PC-3 (cell line): ENCODE results near the gene SYAP1. TPM values are rescaled to one million over a fixed set of nuclear protein-coding genes. Genes with fewer than 3 reads are reported as not detected.

Source experiments
- ATAC-seq: fragments of 200-7000 bp; cut with Tn5 transposase; 2 replicates; pipeline ENCODE4 v1.9.1; 2020; ENCODE audit warnings: mild to moderate bottlenecking, moderate library complexity
- BruUV-seq: library from RNA; stranded (reverse); fragments of 400-500 nt; replicated peaks from 2 replicates; lab custom pipeline; 2021; lab: Mats Ljungman, UMichigan
- CTCF ChIA-PET: fragments of 300-600 bp; sonication (Branson Sonifier 250); formaldehyde crosslinking; loops from one replicate; lab custom pipeline; 2022; ENCODE audit warnings: antibody characterized with exemption; lab: Charles Lee
- POLR2A ChIA-PET: fragments of 300-600 bp; sonication (Branson Sonifier 250); formaldehyde crosslinking; loops from one replicate; lab custom pipeline; 2022; ENCODE audit warnings: antibody characterized with exemption; ENCODE audit not compliant: unreplicated experiment; lab: Charles Lee
- DNase-seq: peaks from one replicate; pipeline ENCODE4 v3.0.0-alpha.2; 2015
- H2AFZ ChIP-seq: fragments of 300-600 bp; sonication (generic); 2 replicates; pipeline ENCODE4 v1.6.0; 2016; ENCODE audit warnings: antibody characterized with exemption, low read length
- H3F3A ChIP-seq: fragments of 300-600 bp; sonication (generic); one replicate; pipeline ENCODE4 v1.6.0; 2017; ENCODE audit warnings: antibody characterized with exemption, low read length, control low read depth, mild to moderate bottlenecking; ENCODE audit not compliant: unreplicated experiment
- H3K27ac ChIP-seq: fragments of 300-600 bp; sonication (generic); 2 replicates; pipeline ENCODE4 v1.5.1; 2016; ENCODE audit warnings: mild to moderate bottlenecking, low read length
- H3K27me3 ChIP-seq: fragments of 300-600 bp; sonication (generic); 2 replicates; pipeline ENCODE4 v1.6.1; 2016; ENCODE audit warnings: low read length, mixed read lengths
- H3K36me3 ChIP-seq: fragments of 300-600 bp; sonication (generic); 2 replicates; pipeline ENCODE4 v1.6.1; 2016; ENCODE audit warnings: low read depth, mixed run types, low read length, mixed read lengths
- H3K4me1 ChIP-seq: fragments of 300-600 bp; sonication (generic); 2 replicates; pipeline ENCODE4 v1.5.1; 2016; ENCODE audit warnings: low read length; ENCODE audit not compliant: insufficient read depth
- H3K4me2 ChIP-seq: fragments of 300-600 bp; sonication (generic); 2 replicates; pipeline ENCODE4 v1.6.0; 2016; ENCODE audit warnings: low read length
- H3K4me3 ChIP-seq: fragments of 300-600 bp; sonication (generic); 2 replicates; pipeline ENCODE4 v1.5.1; 2016; ENCODE audit warnings: mild to moderate bottlenecking, low read length, mixed read lengths
- H3K79me2 ChIP-seq: fragments of 300-600 bp; sonication (generic); 2 replicates; pipeline ENCODE4 v1.6.1; 2017; ENCODE audit warnings: low read length, mixed read lengths
- H3K9ac ChIP-seq: fragments of 300-600 bp; sonication (generic); 2 replicates; pipeline ENCODE4 v1.6.0; 2016; ENCODE audit warnings: mild to moderate bottlenecking, low read length
- H3K9me2 ChIP-seq: fragments of 300-600 bp; sonication (generic); replicated peaks from 2 replicates; pipeline ENCODE4 v1.6.1; 2016; ENCODE audit warnings: mixed run types, low read length, mixed read lengths
- H3K9me3 ChIP-seq: fragments of 300-600 bp; sonication (generic); 2 replicates; pipeline ENCODE4 v1.6.1; 2016; ENCODE audit warnings: low read length, mixed read lengths
- H4K20me1 ChIP-seq: fragments of 300-600 bp; sonication (generic); 2 replicates; pipeline ENCODE4 v1.6.1; 2016; ENCODE audit warnings: low read length, mixed read lengths
- EZH2 ChIP-seq: fragments of 300-600 bp; sonication (generic); IDR thresholded peaks from one replicate; pipeline ENCODE4 v1.6.1; 2017; ENCODE audit warnings: antibody characterized with exemption, mild to moderate bottlenecking, low read length; ENCODE audit not compliant: unreplicated experiment
- EZH2phosphoT487 ChIP-seq: fragments of 300-600 bp; sonication (generic); IDR thresholded peaks from 2 replicates; pipeline ENCODE4 v1.6.1; 2018; ENCODE audit warnings: mild to moderate bottlenecking, antibody characterized with exemption, low read length, borderline replicate concordance
- intact Hi-C: fragments of 100-400 bp; cut with micrococcal nuclease; formaldehyde crosslinking; loops from 2 replicates; pipeline ENCODE4 v1.9.0; 2023
- total RNA-seq: library from RNA; depleted of rRNA; stranded (reverse); fragments of >200 nt; gene quantifications from 2 replicates; pipeline ENCODE4 v1.2.3, GENCODE V29; 2014
- TF ChIP-seq, protein P1 (sequence below): fragments of 300-600 bp; sonication (generic); conservative IDR thresholded peaks from 2 replicates; pipeline ENCODE4 v1.5.1; 2017; ENCODE audit warnings: antibody characterized with exemption, low read depth, mild to moderate bottlenecking, low read length

SYAP1 gene
- total RNA-seq, 1 experiment from 2014 or later, result 51.9 TPM

DNA sequence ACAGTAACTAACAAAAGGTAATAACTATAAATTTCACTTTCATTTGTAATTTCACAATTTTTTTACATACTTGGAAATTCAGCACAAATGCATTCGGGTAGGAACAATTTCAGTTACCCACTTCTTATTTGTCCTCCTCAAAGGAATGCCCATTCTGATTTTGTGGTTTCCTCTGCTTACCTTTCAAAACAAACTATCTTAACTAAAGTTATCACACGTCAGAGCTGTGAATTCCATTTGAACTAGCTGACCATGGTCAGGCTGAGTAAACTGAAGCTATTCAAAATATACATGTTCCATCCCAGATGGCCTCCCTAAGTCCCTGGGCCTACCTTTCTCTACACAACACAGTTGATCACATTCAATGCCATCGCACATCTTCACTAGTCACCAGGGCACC lies 11.4 kb upstream of the SYAP1 start:
- Histone ChIP-seq H3K4me1 (peaks cover 6% of the 10 kb centered on the region; the same call in 1 of the 2 replicates), H3F3A (no peaks in the 10 kb centered on the region), H3K9me3 (no peaks in the 10 kb centered on the region), H3K9me2 (no peaks in the 10 kb centered on the region), H3K9ac (no peak overlapping the region), H3K79me2 (peaks cover 28% of the 10 kb centered on the region), H3K4me2 (no peak overlapping the region), H3K4me3 (no peak overlapping the region), H3K27me3 (no peaks in the 10 kb centered on the region), H3K27ac (no peak overlapping the region), H3K36me3 (no peaks in the 10 kb centered on the region), H2AFZ (no peak overlapping the region), H4K20me1 (no peaks in the 10 kb centered on the region)
- ATAC-seq (no peak), DNase-seq (no peak)
- intact Hi-C loops, result no loop called here
- POLR2A ChIA-PET, result no interaction called here
- TF ChIP-seq, protein P1, sequence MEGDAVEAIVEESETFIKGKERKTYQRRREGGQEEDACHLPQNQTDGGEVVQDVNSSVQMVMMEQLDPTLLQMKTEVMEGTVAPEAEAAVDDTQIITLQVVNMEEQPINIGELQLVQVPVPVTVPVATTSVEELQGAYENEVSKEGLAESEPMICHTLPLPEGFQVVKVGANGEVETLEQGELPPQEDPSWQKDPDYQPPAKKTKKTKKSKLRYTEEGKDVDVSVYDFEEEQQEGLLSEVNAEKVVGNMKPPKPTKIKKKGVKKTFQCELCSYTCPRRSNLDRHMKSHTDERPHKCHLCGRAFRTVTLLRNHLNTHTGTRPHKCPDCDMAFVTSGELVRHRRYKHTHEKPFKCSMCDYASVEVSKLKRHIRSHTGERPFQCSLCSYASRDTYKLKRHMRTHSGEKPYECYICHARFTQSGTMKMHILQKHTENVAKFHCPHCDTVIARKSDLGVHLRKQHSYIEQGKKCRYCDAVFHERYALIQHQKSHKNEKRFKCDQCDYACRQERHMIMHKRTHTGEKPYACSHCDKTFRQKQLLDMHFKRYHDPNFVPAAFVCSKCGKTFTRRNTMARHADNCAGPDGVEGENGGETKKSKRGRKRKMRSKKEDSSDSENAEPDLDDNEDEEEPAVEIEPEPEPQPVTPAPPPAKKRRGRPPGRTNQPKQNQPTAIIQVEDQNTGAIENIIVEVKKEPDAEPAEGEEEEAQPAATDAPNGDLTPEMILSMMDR, result no peak
- TF ChIP-seq EZH2phosphoT487, result no peak
- BruUV-seq, result no TSS peak
- CTCF ChIA-PET, result no interaction called here

DNA sequence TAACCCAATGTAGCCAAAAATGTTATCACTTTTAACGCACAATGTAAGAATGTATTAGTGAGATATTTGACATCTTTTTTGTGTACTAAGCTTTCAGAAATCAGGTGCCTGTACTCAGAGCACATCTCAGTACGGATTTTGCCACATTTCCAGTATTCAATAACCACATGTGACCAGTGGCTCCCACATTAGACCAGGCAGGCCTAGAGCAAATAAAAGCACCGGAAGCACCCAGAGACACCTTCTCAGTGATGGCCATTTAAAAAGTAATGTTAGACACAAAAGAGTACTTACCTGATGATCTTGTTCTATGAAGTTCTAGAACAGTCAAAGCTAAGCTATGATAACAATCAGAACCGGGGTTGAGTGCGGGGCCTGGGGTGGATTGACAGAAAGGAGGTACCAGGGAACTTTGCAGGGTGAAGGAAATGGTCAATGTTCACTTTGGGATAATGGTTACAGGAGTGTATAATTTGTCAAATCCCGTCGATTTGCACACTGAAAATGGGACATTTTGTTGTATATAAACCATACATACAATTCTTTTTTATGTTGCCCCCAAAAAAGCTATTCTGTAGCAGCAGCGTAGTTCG lies 8.1 kb upstream of the SYAP1 start:
- POLR2A ChIA-PET, result no interaction called here
- DNase-seq (peak; percentile 18), ATAC-seq (peak; percentile 14)
- Histone ChIP-seq H3K9me3 (no peaks in the 10 kb centered on the region), H3K27me3 (no peaks in the 10 kb centered on the region), H3K36me3 (no peaks in the 10 kb centered on the region), H3K9me2 (no peaks in the 10 kb centered on the region), H3K4me3 (peak overlapping the region; percentile 98), H3K27ac (no peak overlapping the region), H3K4me1 (peaks cover 6% of the 10 kb centered on the region; the same call in 1 of the 2 replicates), H3F3A (no peaks in the 10 kb centered on the region), H3K79me2 (peaks cover 31% of the 10 kb centered on the region), H3K4me2 (peak overlapping the region; percentile 99), H4K20me1 (no peaks in the 10 kb centered on the region), H2AFZ (peak overlapping the region; percentile 92), H3K9ac (peak overlapping the region; percentile 84)
- intact Hi-C loops, result no loop called here
- CTCF ChIA-PET, result interaction anchor here (0.5 kb wide), 1 partner anchor 116 kb away, joined by 4 read pairs; no protein-coding TSS in a partner anchor
- TF ChIP-seq EZH2 (no peak), EZH2phosphoT487 (no peak)
- TF ChIP-seq, protein P1, result no peak
- BruUV-seq, result no TSS peak

DNA sequence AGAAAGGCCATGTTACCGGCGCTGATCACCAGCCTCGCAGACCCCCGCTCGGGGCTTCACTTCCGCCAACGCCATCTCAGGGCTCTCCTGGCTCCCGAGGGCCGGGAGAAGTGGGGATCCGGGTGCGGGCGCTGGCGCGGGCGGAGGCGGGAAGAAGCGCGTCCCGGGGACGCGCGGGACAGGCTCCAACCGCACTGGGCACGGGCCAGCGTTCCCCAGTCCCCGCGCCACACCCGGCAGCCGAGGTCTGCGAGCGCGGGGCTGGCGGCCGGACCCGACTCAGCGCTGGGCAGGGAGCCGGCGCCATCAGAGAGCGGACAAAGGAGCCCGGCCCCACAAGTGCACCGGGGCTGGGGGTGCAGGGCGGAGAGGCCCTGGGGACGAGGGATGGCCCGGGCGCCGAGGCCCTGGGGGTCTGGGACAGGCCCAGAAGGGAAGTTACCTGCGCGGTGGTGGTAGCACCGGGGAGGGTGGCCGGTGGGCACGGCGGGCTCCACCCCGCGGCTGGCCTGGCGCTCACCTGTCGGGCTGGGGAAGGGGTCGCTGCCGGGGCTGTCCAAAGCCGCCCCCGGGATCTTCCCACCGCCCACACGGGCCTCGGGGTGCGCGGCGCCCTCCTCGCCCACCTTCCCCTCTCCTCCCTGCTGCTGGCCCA lies 7.4 kb upstream of the SYAP1 start:
- intact Hi-C loops, result no loop called here
- BruUV-seq, result no TSS peak
- Histone ChIP-seq H3K79me2 (peaks cover 31% of the 10 kb centered on the region), H2AFZ (peak overlapping the region; percentile 92), H3K4me2 (peak overlapping the region; percentile 99), H3K27me3 (no peaks in the 10 kb centered on the region), H3K9me3 (no peaks in the 10 kb centered on the region), H4K20me1 (no peaks in the 10 kb centered on the region), H3K27ac (peak overlapping the region; percentile 43), H3K9me2 (no peaks in the 10 kb centered on the region), H3K36me3 (no peaks in the 10 kb centered on the region), H3K4me3 (peak overlapping the region; percentile 98), H3K4me1 (peaks cover 6% of the 10 kb centered on the region; the same call in 1 of the 2 replicates), H3K9ac (peak overlapping the region; percentile 84), H3F3A (no peaks in the 10 kb centered on the region)
- ChIA-PET POLR2A (no interaction called here), CTCF (no interaction called here)
- ATAC-seq (peak; percentile 46), DNase-seq (no peak)
- no peak for TF ChIP-seq EZH2
- TF ChIP-seq EZH2phosphoT487, result no peak
- TF ChIP-seq, protein P1, result no peak; the same call in 1 of the 2 replicates
